GM15510 (cell line): ENCODE results near the gene ALS2CL.

Experiments
- POLR2A ChIP-seq: IDR thresholded peaks from 3 replicates; pipeline ENCODE4 v1.6.1; 2011; ENCODE audit warnings: borderline replicate concordance; ENCODE audit not compliant: insufficient read length; ENCODE audit errors: extremely low read depth

The ALS2CL gene

GRCh38 chr3:46719735-46720271 lies 26.3 kb upstream of the ALS2CL start:
- TF ChIP-seq POLR2A, result no peak

- TF ChIP-seq POLR2A, result no peak
Measured at GRCh38 chr3:46719044-46719565, 25.6 kb upstream of the ALS2CL start.

DNA sequence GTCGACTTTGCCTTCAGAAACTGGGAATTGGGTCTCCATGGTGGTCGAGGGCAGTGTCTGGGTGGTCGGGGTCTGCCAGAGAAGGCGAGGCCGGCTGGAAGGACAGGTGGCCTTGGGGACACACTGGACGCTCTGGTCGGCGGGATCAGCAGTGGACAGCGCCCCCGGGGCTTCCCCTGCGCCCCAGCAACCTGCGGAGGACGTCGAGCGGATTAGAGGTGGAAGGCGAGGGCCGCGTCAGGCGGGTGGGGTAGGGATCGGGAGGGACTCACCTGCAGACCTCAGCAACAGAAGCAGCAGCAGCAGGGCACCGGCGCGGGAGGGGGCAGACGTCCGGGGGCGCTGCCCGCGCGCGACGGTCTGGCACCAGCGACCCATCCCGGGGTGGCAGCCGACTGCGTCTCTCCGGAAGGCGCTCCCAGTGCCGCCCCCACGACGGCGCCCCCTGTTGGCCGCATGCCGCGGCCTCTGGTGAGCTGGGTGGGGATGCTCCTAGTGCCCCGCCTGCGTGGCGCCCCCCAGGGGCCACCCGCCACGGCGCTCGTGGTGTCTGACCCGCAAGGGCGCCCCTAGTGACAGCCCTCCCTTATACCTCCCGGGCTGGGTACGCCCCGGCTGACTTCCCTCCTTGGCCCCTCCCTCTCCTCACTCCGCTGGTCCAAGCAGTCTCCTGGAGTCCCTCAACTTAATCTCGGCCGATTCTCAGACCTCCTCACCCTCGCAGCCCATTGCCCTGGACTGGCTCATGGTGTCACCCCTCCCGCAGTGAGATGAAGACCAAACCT lies 24.2 kb upstream of the ALS2CL start, which contains the start of gene PRSS50:
PRSS50 (minus strand) TSS at position 423 of the 785 bp plus-strand sequence; CDS start at position 378, 45 bp downstream.
- no peak for TF ChIP-seq POLR2A

DNA sequence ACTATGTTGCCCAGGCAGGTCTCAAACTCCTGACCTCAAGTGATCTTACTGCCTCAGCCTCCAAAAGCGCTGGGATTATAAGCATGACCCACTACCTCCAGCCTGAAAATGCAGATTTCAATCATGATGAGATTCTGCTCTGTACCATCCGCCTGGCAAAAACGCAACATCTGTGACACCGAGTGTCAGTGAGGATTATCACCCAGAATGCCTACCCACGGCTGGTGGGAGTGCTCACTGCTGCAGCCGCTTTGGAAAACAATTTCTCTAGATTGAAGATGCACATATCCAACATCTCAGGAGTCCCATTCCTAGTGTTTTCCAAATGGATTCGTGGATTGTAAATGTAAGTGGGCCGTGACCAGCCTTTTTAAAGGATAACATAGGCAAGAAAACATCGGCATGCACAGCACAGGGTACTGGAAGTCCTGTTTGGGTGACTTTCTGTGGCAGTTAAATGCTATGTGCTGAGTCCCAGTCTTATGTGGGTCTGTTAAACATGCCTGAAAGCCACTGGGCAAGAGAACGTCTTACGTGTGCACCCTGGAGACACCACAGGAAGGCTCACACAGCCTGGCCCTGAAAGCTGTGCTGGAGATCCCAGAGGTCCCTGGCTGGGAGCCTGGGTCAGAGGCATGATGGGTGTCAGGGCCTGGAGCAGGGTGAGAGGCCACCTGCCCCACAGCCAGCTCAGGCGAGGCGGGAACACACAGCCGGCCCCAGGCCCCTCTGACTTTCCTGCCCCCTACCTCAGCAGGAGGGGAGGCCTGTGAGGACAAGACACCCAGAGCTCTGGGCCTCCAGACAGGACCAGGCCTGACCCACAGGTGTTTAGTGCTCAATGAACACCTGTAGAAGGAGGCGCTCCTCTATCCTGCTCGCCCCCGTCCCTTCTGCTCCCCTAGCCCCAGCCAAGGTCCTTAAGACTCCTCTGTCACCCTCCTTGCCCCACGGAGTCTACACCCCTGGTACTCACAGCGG lies 23.3 kb upstream of the ALS2CL start:
- no peak for TF ChIP-seq POLR2A

DNA sequence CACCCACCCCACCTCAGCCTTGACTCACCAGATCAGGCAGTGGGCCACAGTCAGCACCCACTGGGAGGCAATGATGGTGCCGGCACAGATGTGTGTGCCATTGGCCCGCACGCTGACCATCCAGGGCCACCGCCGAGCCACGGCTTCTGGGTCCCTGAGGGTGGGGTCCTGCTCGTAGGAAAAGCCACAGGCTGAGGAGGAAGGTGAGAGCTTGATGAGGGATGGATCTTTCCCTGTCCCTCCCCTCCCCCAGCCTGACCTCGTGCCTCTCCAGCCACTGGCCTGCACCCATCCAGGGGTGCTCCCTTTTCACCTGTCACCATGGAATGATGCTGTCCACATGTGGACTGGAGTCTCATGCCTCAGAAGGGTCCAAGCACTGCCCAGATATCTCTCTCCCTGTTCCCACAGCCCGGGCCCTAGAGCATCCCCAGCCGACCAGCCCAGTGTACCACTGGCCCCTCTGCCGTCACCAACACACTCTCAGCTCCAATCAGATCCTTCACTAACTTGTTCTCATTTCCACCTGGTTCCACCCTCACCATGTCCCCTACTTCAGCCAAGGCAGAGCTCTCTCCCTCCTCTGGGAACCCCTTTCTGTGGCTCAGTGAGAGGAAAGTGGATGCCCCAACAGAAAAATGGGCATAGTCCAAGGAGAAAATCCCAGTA lies 22.2 kb upstream of the ALS2CL start:
- no peak for TF ChIP-seq POLR2A

GRCh38 chr3:46714728-46715506 lies 21.4 kb upstream of the ALS2CL start:
- TF ChIP-seq POLR2A, result no peak

GRCh38 chr3:46713898-46714552 lies 20.5 kb upstream of the ALS2CL start:
- TF ChIP-seq POLR2A, result no peak

DNA sequence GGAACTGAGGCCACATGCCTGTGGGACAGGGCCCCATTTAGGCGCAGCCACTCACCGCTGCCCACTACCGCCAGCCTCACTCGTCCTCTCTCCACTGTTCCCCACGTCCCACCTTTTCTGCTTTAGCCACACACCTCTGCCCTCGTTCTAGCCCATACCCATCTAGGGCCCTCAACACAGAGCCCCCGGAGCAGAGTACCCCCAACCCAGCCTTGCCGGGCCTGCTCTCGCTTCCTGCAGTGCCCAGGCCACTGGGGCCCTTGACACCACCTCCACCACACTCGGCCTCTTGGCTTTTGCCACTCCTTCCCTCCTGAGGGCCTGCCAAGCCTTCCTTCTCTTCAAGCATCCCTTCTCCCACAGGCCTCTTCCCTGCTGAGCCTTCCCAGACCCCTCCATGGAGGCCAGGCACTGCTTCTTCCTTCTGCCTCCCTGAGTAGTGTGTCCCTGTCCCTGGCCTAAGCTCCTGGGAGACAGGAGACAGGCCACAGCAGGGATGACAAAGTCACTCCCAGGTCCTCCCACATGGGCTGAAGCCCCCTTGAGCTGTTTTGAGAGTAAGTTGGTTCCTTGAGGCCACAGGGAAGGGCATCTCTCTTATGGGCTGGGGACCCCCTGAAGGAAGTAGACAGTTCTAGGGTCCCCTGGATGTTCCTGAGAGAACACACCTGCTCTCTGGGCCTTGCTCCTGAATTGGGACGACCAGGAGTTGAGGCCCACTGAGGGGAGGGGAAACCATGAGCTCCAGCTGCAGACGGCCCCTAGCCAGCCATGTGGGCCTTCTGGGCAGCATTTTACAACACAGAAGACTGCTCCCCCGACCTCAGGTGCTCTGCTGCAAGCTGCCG lies 19.8 kb upstream of the ALS2CL start:
- no peak for TF ChIP-seq POLR2A

DNA sequence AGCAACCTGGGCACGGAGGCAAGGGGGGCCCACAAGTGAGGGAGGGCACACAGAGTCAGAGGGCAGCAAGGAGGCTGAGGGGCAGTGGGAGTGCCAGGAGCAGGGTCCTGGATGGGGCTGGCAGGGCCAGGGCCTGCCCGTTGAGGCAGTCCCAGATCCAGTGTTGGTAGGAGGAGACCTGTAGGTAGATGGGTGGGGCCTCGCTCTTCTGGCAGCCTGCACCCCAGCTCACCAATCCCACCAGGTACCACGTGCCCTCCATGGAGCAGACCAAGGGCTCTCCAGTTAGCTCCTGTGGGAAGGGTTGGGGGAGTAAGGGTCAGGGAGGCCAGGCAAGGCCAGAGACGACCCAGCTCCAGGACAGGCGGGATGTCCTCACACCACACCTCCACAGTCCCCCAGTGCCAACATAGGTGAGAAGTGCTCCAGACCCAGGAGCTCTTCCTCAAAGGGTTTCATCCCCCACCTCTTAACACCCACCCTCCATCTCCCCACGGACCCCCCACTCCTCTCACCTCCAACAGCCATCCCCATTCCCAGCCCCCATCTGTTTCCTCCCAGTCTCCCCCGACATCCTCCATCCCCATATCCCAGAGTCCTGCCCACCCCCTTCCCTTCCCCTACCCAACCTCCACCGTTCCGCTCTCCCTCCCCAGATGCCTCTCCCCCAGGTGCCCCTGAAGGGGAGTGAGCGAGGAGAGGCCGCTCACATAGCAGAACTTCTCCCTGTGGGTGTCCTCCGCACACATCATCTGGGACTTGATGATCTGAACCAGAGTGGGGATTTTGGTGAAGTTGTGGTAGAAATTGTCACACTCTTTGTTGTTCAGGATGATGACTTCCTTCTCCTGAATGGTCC lies 18.9 kb upstream of the ALS2CL start:
- TF ChIP-seq POLR2A, result no peak

- no peak for TF ChIP-seq POLR2A
Measured at GRCh38 chr3:46711760-46712159, 18.3 kb upstream of the ALS2CL start.

DNA sequence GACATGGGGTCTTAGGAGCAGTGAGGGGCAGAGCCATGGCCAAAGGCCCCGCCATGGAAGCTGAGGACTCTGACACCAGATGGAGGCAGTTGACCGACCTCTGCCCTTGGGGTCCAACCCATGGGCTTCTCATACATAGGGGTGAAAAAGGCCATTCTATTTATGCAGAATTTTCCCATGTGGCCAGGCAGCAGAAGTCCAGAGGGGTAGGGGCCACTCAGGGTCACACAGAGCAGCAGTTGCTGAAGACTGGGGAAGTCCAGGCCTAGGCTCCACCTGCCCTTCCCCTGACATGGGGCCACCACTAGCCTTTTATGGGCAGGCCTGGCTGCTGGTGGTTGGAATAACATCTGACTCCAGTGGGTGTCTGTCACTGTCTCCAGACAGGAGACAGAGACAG lies 17.8 kb upstream of the ALS2CL start:
- TF ChIP-seq POLR2A, result no peak
